HG02870 (cell line): ENCODE data around the gene LMF1.
"Not testable (repeated sequence)": the region's sequence is repeated elsewhere in the genome, so short reads cannot be mapped to it uniquely, and the experiment has no call there.

Experiments used
- ATAC-seq: cut with Tn5 transposase; IDR thresholded peaks from one replicate; pipeline ENCODE4 v1.9.1; 2021; ENCODE audit warnings: mild to moderate bottlenecking, moderate library complexity; ENCODE audit not compliant: unreplicated experiment

The LMF1 gene

DNA sequence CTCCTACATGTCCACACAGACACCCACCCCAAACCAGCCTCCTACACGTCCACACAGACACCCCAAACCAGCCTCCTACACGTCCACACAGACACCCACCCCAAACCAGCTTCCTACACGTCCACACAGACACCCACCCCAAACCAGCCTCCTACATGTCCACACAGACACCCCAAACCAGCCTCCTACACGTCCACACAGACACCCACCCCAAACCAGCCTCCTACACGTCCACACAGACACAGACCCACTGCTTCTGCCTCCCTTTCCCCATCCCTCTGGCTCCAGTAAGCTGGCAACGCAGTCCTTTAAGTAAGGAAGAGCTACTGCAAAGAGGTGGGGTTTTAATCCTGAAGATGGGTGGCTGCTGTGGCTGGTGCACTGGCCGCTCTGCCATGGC, 17.0 kb downstream of the LMF1 start:
- ATAC-seq: not testable (repeated sequence)

DNA sequence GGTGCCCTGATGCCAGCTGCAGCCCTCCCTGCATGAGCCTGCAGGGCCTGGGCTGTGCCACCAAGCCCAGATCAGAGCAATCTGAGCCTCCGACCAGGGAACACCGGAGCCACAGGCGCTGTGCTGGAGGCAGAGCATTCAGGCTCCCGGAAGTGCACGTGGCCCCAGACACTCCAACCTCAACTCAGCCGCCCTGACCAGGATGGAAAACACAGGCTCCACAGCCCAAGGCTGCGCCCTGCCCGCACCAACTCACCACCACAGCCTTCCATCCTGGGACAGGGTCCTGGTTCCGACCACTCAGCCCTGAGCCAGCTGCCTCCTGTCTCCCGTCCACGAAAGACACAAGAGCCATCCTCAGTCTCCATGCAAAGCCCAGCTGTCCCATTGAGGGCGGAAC, 18.5 kb downstream of the LMF1 start:
- no peak for ATAC-seq

GRCh38 chr16:951660-952301, 19.0 kb downstream of the LMF1 start:
- no peak for ATAC-seq

DNA sequence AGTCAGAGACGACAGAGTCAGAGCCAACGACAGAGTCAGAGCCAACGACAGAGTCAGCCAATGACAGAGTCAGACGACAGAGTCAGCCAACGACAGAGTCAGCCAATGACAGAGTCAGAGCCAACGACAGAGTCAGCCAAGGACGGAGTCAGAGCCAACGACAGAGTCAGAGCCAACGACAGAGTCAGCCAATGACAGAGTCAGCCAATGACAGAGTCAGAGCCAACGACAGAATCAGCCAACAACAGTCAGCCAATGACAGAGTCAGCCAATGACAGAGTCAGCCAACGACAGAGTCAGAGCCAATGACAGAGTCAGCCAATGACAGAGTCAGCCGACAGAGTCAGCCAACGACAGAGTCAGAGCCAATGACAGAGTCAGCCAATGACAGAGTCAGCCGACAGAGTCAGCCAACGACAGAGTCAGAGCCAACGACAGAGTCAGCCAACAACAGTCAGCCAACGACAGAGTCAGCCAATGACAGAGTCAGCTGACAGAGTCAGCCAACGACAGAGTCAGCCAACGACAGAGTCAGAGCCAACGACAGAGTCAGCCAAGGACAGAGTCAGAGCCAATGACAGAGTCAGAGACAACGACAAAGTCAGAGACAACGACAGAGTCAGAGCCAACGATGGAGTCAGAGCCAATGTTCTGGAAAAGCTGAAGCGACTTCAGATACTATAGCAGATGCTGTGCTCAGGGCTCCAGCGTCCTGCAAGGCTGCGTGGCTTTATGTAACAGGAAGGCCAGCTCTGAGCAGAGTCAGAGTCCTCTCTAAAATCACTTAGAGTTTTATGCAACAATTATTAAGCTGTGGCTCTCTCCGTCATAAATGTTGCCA, 19.8 kb downstream of the LMF1 start:
- ATAC-seq: not testable (repeated sequence)

GRCh38 chr16:948767-949166, 22.0 kb downstream of the LMF1 start:
- ATAC-seq: not testable (repeated sequence)

GRCh38 chr16:947922-948303, 22.9 kb downstream of the LMF1 start:
- not testable (repeated sequence) for ATAC-seq

DNA sequence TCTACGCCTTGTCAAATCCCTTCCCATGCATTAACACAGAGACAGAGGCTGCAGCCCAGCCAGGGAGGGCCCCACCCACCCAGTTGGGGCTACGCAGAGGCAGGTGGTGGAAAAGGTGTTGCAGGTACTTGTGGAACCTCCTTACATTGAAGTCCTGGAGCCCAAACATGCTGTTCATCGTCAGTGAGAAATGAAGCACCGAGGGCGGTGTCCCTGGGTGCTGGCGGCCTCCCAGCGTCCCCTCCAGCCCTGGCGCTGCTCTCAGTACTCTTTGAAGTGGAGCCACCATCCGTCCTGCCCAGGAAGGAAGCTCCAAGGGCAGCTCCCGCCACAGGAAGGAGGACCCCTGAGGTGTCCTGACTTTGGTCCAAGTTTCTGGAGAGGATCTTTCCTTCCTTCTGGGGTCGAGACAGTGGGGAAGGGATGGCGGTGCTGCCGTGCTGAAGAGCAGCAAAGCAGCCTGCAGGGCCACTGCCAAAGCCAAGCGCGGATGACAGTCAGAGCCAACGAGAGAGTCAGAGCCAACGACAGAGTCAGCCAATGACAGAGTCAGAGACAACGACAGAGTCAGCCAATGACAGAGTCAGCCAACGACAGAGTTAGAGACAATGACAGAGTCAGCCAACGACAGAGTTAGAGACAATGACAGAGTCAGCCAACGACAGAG, 23.4 kb downstream of the LMF1 start:
- no peak for ATAC-seq

GRCh38 chr16:946048-946395, 24.8 kb downstream of the LMF1 start:
- no peak for ATAC-seq

- no peak for ATAC-seq
Measured at GRCh38 chr16:945271-946047, 25.3 kb downstream of the LMF1 start.

DNA sequence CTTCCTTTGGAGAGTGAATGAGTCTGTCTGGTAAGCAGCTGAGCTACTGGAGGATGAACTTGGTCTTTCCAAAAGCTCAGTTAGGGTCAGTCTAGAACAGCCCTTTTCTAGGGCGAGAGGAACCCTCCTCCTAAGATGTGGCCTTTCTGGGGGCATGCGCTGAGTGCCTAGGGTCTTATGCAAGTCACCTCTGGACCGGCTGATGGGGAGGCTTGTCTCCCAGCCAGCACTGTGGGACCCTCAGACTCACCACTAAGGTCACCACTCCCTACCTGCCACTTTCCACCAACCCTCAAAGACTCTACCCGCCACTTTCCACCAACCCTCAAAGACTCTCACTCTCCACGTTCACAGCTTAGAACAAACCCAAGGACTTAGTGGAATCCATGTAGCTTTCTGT, 26.8 kb downstream of the LMF1 start:
- ATAC-seq: no peak

DNA sequence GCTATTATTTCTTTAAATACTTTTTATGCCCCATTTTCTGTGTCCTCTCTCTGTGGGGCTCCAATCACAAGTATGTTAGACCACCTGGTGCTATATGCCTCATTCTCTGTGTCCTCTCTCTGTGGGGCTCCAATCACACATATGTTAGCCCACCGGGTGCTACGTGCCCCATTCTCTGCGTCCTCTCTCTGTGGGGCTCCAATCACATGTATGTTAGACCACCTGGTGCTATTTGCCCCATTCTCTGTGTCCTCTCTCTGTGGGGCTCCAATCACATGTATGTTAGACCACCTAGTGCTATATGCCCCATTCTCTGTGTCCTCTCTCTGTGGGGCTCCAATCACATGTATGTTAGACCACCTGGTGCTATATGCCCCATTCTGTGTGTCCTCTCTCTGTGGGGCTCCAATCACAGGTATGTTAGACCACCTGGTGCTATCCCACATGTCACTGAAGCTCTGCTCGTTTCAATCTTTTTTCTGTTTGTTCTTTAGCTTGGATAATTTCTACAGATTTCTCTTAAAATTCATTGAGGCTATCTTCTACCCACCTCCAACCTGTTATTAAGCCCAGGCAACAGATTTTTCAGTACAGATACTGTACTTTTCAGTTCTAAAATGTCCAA, 28.2 kb downstream of the LMF1 start:
- no peak for ATAC-seq

- no peak for ATAC-seq
Measured at GRCh38 chr16:939941-940340, 30.8 kb downstream of the LMF1 start.

DNA sequence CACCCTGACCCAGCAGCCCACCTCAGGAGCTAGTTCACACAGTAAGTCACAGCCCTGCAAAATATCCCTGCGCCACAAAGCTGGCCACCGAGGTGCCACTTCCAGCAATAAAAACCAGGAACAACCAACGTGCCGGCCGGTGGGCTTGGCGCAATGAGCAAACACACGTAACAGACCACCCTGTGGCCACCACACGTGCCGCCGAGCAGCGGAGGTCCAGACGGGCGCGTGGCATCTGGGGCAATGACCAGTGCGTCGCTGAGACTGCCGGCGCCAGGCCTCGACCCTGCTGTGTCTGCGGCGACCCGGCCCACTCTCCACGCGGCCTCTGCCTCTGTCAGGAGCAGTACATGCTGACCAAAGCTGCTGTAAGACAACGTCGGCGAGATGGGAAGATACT, 31.5 kb downstream of the LMF1 start:
- no peak for ATAC-seq

DNA sequence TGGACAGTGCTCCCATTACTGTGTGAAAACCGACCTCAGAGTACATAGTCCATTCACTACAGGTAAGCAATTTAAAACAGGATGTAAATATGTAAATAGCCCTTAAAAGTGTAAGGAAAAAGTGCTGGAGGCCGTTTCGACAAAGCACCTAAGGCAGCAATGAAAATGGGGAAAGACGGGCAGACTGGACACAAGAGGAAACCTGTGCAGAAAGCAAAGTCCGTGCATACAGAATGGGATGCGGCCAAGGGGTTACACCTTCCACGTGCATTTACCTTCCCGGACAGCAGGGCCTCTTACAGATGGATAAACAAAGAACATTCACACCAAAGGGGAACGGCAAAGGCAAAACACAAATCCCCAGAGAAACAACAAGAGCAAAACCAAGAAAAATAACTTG, 32.0 kb downstream of the LMF1 start:
- ATAC-seq: no peak

- ATAC-seq: no peak
Measured at GRCh38 chr16:938136-938535, 32.6 kb downstream of the LMF1 start.

DNA sequence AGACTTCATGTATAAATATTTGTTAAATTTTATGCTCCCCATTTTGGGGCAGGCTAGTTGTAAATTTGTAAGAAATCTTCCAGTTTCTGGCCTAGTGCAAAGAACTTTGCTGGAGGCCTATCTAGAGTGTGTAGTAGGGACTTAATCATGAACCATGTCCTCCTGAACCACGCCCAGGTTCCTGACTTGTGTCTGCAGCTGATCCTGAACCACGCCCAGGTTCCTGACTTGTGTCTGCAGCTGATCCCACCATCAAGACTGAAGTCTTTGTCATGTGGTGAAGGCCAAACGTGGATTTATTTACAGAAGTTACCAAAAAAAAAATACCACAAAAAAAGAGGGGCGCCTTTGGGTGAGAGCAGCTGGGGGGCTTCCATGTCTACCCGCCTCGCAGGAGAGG, 33.1 kb downstream of the LMF1 start:
- no peak for ATAC-seq

- no peak for ATAC-seq
Measured at GRCh38 chr16:937311-937710, 33.5 kb downstream of the LMF1 start.

- no peak for ATAC-seq
Measured at GRCh38 chr16:935684-936083, 35.1 kb downstream of the LMF1 start.

- no peak for ATAC-seq
Measured at GRCh38 chr16:934178-934577, 36.6 kb downstream of the LMF1 start.

DNA sequence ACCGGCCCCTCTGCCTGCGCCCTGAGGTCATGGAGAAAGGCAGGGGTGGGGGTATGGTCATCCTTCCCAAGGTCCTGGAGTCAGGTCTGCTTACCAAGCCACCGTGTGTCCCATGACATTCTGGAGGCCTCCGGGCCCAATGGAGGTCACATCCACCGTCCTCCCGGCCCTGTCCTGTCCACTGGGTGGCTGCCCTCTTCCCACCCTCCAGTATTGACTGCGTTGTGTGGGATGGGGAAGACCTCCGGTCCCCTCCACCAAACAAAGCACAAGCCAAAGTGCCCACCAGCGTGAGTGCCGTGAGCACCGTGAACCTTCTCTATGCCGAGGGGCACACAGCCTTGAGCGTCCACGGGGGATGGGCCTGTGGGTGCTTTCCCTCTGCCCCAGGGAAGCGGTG, 37.2 kb downstream of the LMF1 start:
- ATAC-seq: no peak

DNA sequence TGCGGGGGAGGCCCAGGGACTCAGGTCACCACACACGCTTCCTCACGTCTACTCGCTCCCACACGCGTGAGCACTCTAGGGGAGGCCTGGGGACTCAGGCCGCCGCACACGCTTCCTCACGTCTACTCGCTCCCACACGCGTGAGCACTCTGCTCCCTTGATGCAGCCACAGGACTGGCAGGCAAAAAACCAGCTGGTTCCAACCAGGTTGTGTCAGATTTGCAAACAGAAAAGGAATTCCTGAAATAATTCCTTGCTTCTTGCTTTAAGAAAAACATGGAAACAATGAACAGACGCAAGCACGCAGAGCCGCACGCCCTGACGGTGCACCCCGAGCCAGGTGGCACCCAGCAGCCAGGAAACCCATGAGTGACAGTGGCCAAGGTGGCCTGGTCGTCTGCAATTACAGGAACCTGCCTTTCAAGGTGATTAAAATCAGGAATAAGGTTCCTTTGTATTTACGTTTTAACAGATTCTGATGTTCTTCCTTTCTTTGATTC, 37.9 kb downstream of the LMF1 start:
- ATAC-seq: no peak
